ENCODE measurements around the gene MAPKBP1. TPM values are rescaled to one million over a fixed set of nuclear protein-coding genes. Genes with fewer than 3 reads are reported as not detected.

The MAPKBP1 gene
- total and polyA plus RNA-seq, 2 of the 13 experiments (the other 11 are each of a cell fraction or from before 2014, with no cell fraction given): 3.0 to 7.3 TPM

- in situ Hi-C loops (cut with HindIII; ENCODE audit: extremely low pct_ligation_motif_present, low pct_unique_long_range_greater_than_20kb) (no loop called here), intact Hi-C loops (cut with micrococcal nuclease; ENCODE audit: unreplicated experiment) (no loop called here)
- Histone ChIP-seq H3K79me2 (ENCODE audit: insufficient read depth, low read length) (no peaks in the 10 kb centered on the region), H3K9ac (ENCODE audit: insufficient read depth, low read depth, low read length) (no peak overlapping the region), H3K4me1 (ENCODE audit: insufficient read depth, low read length) (no peaks in the 10 kb centered on the region), H3K4me3 (replicated peaks in 1 of 3; ENCODE audit: insufficient read depth in 1 of 3, low read depth in 2 of 3, low read length in 3 of 3) (no peak overlapping the region), H4K20me1 (ENCODE audit: insufficient read depth, low read length) (no peaks in the 10 kb centered on the region), H3K36me3 (replicated peaks in 1 of 2; ENCODE audit: control insufficient read depth in 1 of 2, insufficient read depth in 2 of 2, low read length in 2 of 2) (no peaks in the 10 kb centered on the region), H3K4me2 (ENCODE audit: low read depth, low read length) (no peak overlapping the region), H3K27ac (ENCODE audit: extremely low read length, insufficient read depth, low read length) (no peak overlapping the region), H3K27me3 (ENCODE audit: control insufficient read depth in 1 of 2, insufficient read depth in 2 of 2, low read length in 2 of 2) (no peaks in the 10 kb centered on the region), H2AFZ (ENCODE audit: low read length) (no peak overlapping the region), H3K9me3 (ENCODE audit: low read length) (no peaks in the 10 kb centered on the region)
- no peak for TF ChIP-seq ZFP82 (CRISPR knock-in tag; IDR thresholded peaks at IDR 0.05; ENCODE audit: borderline replicate concordance)
- no peak for TF ChIP-seq YEATS2 (CRISPR knock-in tag; IDR thresholded peaks at IDR 0.05; ENCODE audit: borderline replicate concordance)
- no peak for TF ChIP-seq SNAPC2 (CRISPR knock-in tag; IDR thresholded peaks at IDR 0.05)
- no peak for TF ChIP-seq TOE1 (CRISPR knock-in tag; IDR thresholded peaks at IDR 0.05)
- no peak for DNase-seq (ENCODE audit: low spot score)
- BruUV-seq (replicated peaks): no TSS peak
- ATAC-seq: no peak
- ChIA-PET CTCF (ENCODE audit: low intra/inter-chr PET ratio, low total read pairs) (interaction anchor here (3.2 kb wide), 1 partner anchor 32 kb away, joined by 25 read pairs; the partner anchor contains the start of gene MAPKBP1), POLR2A (no interaction called here)
- WGBS (ENCODE audit: low lambda C conversion rate): 88% methylated on average over 5 of the region's 8 CpGs
- no peak for FAIRE-seq
These were observed 30.8 kb downstream of the MAPKBP1 start for GRCh38 chr15:41804916-41805666.

GRCh38 chr15:41805711-41806110 is 31.4 kb downstream of the MAPKBP1 start:
- Histone ChIP-seq H3K27me3 (ENCODE audit: control insufficient read depth in 1 of 2, insufficient read depth in 2 of 2, low read length in 2 of 2) (no peaks in the 10 kb centered on the region), H3K9me3 (ENCODE audit: low read length) (no peaks in the 10 kb centered on the region), H3K9ac (ENCODE audit: insufficient read depth, low read depth, low read length) (no peak overlapping the region), H3K4me3 (replicated peaks in 1 of 3; ENCODE audit: insufficient read depth in 1 of 3, low read depth in 2 of 3, low read length in 3 of 3) (no peak overlapping the region), H4K20me1 (ENCODE audit: insufficient read depth, low read length) (no peaks in the 10 kb centered on the region), H3K4me2 (ENCODE audit: low read depth, low read length) (no peak overlapping the region), H3K79me2 (ENCODE audit: insufficient read depth, low read length) (no peaks in the 10 kb centered on the region), H2AFZ (ENCODE audit: low read length) (no peak overlapping the region), H3K36me3 (replicated peaks in 1 of 2; ENCODE audit: control insufficient read depth in 1 of 2, insufficient read depth in 2 of 2, low read length in 2 of 2) (no peaks in the 10 kb centered on the region), H3K27ac (ENCODE audit: extremely low read length, insufficient read depth, low read length) (no peak overlapping the region), H3K4me1 (ENCODE audit: insufficient read depth, low read length) (no peaks in the 10 kb centered on the region)
- intact Hi-C loops (cut with micrococcal nuclease; ENCODE audit: unreplicated experiment) (loop anchor here (1.0 kb wide), 1 partner anchor 31 kb away; the partner anchor contains the start of gene MAPKBP1), in situ Hi-C loops (cut with HindIII; ENCODE audit: extremely low pct_ligation_motif_present, low pct_unique_long_range_greater_than_20kb) (no loop called here)
- ChIA-PET CTCF (ENCODE audit: low intra/inter-chr PET ratio, low total read pairs) (interaction anchor here (3.2 kb wide), 1 partner anchor 32 kb away, joined by 25 read pairs; the partner anchor contains the start of gene MAPKBP1), POLR2A (no interaction called here)
- no peak for TF ChIP-seq ZKSCAN5 (CRISPR knock-in tag; IDR thresholded peaks at IDR 0.05)
- TF ChIP-seq FOXK2 (IDR thresholded peaks at IDR 0.05): no peak
- no peak for TF ChIP-seq ATF6 (CRISPR knock-in tag; conservative IDR thresholded peaks at IDR 0.05)
- no peak for TF ChIP-seq LCORL (IDR thresholded peaks at IDR 0.05)
- TF ChIP-seq LCORL (CRISPR knock-in tag; IDR thresholded peaks at IDR 0.05): no peak
- TF ChIP-seq CREM (IDR thresholded peaks at IDR 0.05): no peak
- TF ChIP-seq CREM (CRISPR knock-in tag; IDR thresholded peaks at IDR 0.05): no peak
- TF ChIP-seq JUND (CRISPR knock-in tag; IDR thresholded peaks at IDR 0.05): no peak
- no peak for TF ChIP-seq ZNF282 (IDR thresholded peaks at IDR 0.05; ENCODE audit: partially characterized antibody)
- no peak for TF ChIP-seq RCOR2 (CRISPR knock-in tag; IDR thresholded peaks at IDR 0.05)
- TF ChIP-seq ZGPAT (CRISPR knock-in tag; IDR thresholded peaks at IDR 0.05): no peak
- no peak for TF ChIP-seq ZNF160 (CRISPR knock-in tag; IDR thresholded peaks at IDR 0.05)
- no peak for TF ChIP-seq ZNF552 (CRISPR knock-in tag; IDR thresholded peaks at IDR 0.05; ENCODE audit: borderline replicate concordance)
- TF ChIP-seq RELA (CRISPR knock-in tag; IDR thresholded peaks at IDR 0.05): no peak
- no peak for DNase-seq (ENCODE audit: low spot score)
- FAIRE-seq: no peak
- WGBS (ENCODE audit: low lambda C conversion rate): 90% methylated on average over 3 of the region's 3 CpGs
- ATAC-seq: no peak
- BruUV-seq (replicated peaks): no TSS peak
